Measurements from ENCODE around the gene DLX1.

DLX1 gene

DNA sequence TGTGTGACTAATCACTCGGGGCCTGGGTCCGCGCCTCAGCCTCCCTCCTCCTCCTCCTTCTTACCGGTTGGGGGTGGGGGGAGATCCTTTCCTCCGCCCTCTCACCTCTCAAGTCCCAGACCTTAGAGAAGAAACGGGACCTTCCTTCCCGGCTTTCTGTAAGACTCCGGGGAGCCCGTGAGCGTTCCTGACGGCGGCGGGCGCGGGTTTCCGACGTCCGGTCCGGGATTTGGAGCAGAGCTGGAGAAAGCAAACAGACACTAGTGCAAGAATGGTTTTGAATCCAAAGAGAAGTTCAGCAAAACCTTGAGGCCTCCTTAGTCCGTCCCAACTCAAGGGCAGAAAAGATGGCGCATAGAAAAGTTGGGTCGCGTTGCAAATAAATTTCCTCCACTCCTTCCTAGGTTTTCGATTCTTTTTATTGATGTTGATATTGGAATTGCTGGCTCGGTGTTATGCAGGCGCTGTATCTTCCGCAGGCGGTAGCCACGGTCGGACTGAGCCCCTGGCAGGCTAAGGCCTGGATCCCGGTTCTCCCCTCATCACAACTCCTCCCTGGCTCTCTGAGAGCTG is 2.0 kb downstream of the DLX1 start:
- no peak for DNase-seq (ENCODE audit: low read depth in 2 of 2)

DNA sequence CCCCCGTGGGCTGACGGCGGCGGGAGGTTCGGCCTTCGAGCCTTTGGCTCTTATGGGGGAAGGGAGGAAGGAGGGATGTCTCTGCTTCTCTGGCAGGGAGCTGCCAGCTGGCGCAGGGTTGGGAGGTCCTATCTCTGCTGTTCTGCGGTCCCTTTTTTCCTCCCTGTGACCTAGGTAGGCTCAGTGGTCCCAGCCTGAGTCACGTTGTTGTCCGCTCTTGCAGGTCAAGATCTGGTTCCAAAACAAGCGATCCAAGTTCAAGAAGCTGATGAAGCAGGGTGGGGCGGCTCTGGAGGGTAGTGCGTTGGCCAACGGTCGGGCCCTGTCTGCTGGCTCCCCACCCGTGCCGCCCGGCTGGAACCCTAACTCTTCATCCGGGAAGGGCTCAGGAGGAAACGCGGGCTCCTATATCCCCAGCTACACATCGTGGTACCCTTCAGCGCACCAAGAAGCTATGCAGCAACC is 2.5 kb downstream of the DLX1 start:
- DNase-seq (ENCODE audit: low read depth in 2 of 2), result no peak

DNA sequence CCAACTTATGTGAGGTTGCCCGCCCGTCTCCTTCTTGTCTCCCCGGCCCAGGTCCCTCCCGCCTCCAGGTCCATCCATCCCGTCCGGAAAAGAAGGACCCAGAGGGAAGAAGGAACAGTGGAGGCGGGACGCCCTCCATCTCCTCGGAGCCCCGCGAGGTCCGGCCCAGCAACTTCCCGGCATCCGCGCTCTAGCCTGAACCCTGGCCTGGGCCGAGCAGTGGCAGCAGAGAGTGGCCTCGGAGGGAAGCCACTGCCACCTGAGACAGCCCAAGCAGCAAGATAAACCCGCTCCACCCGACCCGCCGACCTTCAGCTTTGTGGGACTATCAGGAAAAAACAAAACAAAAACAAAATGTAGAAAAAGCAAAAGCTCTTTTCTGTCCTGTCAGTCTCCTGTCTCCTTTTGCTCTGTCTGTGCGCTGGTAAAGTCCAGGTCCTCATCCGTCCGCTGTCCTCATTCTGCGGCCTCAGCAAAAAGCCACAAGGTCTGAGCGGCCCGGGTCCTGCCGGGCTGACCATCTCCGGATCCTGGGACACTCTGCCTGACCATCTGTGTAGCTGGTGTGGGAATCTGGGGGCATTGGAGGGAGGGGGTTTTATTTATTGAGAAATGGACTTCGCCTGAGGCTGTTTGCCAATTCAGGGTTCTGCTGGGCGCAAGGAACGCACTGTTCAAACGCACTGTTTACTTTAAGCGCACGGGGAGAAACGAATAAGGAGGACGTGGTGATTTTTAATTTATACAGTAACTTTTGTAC is 3.1 kb downstream of the DLX1 start:
- no peak for DNase-seq (ENCODE audit: low read depth in 2 of 2)

DNA sequence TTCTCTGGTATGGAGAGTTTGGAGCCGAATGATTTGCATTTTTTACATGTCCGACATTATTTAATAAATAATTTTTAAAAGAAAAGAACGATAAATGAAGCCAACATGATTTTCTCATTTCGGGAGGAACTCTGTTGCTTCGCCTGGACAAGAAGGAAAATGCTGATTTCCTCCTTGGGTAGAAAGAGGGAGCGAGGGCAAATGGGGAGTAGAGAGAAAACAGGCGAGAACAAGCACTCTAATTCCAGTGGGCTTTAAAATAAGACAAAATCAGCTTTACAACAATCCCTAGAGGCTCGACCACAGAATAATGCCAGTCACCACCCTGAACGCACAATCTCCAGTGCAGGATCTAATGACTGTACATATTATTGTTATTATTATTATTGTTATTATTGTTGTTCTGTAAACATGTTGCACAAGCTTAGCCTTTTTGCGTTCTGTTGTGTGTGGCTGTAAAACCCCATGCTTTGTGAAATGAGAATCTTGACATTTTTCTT is 3.7 kb downstream of the DLX1 start:
- no peak for DNase-seq (ENCODE audit: low read depth in 2 of 2)

DNA sequence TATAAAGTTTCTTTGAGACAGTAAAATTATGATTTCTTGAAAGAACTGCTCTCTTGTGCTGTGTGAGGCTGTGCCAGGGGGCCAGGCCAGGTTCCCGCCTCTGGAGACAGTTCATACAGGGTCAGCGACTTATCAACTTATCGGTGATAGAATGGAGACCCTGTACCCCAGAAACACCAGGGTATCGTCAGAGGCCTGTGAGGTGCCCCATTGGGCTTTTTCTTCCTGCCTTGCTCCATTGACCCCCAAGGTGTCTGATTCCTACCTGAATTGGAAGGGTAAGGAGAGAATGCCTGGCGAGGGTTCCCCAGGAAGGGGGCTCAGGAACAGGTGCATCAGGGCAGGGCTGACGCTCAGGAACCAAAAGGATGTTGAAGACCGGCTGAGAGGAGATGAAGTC is 4.3 kb downstream of the DLX1 start:
- DNase-seq (ENCODE audit: low read depth in 2 of 2), result no peak

DNA sequence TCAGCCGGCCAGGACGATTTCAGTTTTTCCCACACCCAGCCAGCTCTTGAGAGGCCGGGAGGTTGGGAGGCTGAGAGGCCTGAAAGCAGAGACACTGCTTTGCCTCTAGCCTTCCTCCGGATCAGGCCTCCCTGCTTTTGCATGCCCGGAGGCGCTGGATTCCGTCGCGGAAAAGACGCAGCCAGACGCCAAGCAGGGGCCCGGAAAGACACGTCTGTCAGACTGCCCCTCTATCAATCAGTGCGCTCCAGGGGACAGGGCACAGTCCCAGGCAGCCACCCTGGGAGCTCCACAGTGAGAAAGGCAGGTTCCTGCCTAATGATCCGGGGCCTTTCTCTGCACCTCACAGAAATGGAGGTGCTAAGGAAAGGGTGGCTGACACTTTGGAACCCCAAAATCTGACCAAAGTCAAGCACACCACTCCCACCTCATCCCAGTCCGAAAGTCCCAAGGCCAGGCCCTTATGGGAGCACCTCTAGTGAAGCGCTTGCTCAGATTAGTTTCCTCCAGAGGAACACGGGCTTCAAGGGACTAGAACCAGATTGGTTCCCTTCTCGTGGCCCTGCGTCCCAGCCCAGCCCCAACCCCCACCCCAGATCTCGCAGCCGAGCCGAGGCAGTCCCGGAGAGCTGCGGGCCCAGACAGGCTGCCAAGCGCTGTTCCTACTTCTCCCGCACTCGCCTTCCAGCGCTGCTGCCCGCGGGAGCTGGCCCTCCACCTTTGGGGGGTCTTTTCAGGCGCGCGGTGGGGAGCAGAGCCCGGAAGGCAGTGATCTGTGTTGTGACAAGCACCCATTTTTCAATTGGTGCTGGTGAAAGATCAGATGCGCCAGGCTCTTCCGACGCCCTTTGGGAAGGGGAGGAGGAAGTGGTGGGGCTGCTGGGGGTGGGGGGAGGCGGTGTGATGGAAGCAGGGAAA is 5.0 kb downstream of the DLX1 start:
- DNase-seq (ENCODE audit: low read depth in 2 of 2), result no peak

DNA sequence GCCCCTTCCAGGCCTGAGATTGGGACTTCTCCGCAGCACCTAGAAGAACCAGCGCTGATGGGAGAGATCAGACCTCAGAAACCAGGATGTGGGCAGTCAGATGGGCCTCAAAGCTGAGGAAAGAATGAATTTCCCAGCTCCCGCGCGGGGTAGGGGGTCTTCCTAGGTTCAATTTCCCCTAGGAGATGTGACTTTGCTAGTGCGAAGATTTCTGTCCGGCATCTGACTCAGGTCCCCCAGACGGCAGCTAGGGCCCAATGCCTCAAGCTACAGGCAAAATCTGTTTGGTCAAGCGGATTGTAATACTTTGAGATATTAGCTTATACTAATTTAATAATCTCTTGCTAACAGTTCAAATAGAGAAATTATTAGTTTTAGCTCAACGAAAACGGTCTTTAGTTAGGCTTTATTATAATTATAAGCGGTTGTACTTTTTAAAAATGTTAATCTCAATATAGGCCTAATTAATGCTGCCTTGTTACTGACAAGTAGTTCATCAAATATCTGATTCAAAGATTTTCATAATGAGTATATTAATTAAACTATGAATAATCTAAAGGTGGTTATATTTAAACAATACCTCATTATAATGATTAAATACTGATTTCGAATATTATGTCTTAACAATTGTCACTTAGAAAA is 5.8 kb downstream of the DLX1 start:
- no peak for DNase-seq (ENCODE audit: low read depth in 2 of 2)

DNA sequence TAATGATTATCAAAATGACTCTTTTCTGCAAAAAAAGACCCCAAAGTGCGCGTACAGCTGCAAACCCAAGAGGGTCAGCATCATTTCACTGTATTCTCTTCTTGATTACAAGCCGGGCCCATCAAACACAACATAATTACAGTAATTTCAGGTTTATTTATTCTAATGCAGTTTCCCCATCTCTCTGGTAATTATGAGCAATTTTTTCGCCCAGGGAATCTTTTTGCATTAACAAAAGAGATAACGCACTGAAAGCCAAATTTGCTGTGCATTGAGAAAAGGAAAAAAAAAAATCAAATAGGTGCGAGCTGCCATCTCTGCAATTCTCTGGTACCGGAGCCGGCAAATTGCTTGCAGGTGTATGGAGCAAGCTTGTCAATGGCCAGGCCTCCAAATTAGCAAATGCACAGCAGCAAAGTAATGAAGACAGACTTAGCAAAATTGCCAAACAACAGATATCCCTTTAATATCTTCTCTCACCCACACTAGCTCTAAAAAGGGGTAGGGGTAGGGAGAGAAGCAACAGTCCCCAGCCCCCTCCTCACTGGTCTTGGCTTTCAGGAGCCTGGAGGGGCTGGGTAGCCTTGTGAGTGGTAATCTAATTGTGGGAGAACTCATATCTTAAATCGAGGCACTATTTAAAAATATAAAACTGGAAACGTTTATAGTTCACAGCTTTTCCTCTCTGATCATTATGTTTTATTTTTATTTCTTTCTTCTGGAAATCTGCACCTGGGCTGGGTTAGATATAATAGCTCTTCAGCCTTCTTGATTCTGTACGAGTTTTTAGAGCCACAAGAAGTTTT is 6.7 kb downstream of the DLX1 start:
- no peak for DNase-seq (ENCODE audit: low read depth in 2 of 2)

DNA sequence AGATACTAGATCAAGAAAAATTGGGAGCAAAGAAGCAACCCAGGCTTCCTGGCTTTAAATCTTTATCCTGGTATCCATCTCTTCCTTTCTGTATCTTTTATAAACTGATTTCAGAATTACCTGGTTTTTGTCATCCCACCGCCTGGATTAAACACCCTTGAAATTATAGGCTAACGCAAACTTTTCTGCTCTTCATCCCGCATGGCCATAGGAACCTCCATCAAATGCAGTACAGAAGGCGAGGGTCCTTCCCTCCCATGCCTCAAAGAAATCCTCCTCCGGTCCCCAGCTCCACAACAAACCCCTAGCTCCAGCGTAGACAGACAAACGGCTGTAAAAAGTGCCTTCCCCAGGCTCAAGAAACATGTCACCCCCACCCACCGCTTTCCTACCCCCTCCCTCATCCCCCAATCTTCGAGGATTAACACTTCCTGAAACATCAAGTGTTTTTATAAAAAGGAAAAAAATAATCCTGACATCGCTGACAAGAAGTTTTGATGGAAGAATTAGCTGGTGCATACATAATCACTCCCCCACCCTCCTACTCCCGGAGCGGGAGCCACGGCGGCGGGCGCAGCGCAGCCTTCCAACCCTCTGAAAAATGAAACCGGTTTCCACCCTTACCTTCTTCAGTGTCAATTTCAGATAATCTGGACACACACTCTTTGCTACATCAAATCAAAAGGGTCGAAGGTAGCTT is 7.6 kb downstream of the DLX1 start:
- no peak for DNase-seq (ENCODE audit: low read depth in 2 of 2)

DNA sequence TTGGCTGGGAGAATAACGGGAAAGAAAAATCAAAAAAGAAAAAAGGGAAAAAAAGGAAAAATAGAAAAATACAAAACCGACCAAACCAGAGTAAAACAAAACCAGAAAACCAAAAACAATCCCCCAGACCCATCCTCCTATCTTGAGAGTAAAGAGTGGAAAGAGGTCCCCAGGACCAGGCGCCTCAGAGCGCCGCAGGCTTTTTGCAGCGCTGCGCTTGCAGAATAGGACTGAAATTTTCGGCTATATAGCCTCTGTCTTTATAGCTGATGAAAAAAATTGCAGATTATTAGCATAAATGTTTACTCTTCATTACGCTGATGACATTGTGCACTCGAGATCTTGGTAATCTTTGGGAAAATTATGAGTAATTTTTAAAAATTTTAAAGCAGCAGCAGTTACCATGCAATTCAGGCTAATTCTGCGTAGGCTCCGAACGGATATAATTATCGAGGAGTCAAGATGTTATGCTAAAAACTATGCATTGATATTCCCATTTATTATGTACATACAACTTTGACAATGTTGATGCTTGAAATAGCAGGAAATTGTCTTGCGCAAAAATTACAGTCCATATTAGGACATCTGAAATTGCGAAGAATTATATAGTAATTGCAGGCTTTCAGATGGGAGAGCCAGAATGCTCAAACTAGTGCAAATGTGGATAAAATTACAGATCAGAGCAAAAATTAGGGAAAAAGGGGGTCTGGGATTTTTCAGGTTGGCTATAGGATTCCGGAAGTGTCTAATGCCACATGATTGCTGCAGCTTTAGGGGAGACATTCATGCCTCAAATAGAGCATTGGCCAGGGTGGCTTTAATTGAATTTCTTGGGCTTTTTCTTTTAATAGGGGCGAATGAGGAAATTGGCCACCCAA is 8.3 kb downstream of the DLX1 start:
- no peak for DNase-seq (ENCODE audit: low read depth in 2 of 2)

DNA sequence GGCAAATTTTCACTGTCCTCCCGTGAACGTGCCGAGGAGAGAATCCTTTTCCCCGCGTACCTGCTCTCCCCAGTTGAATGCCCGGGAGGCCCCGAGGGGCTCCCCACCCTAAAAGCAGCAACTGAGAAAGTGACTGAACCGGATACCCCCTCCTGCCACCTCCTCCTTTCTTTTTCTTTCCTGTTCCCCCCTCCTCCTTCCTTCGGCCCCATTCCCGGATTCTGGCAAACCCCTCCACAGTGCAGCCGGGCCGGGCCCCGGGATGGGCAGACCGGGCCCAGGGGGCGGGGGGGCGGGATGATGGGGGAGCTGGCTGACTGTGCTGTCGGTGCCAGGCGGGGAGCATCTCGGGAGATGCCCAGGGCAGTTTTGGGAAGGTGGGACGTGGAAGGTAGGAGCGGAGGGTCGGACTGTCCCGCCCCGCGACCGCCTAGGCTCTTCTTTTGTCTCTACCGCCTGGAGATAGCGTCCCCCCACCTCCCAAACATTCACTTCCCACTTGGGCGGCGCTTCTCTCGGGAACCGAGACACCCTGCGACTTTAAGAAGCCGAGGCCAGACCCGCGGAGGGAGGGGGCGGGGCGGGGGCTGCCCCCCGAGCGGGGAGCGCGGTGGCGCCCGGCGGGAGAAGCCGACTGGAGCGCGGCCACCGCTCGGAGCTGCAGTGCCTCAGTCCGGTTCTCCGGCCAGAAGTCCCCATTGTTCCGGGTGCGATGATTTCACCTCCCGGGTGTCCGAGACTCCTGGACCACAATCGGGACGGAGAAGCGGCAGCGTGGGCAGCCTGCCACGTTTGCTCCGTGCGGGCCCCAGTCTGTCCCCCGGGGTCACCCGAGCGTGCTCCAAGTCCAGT is 9.2 kb downstream of the DLX1 start:
- DNase-seq (ENCODE audit: low read depth in 2 of 2), result no peak

DNA sequence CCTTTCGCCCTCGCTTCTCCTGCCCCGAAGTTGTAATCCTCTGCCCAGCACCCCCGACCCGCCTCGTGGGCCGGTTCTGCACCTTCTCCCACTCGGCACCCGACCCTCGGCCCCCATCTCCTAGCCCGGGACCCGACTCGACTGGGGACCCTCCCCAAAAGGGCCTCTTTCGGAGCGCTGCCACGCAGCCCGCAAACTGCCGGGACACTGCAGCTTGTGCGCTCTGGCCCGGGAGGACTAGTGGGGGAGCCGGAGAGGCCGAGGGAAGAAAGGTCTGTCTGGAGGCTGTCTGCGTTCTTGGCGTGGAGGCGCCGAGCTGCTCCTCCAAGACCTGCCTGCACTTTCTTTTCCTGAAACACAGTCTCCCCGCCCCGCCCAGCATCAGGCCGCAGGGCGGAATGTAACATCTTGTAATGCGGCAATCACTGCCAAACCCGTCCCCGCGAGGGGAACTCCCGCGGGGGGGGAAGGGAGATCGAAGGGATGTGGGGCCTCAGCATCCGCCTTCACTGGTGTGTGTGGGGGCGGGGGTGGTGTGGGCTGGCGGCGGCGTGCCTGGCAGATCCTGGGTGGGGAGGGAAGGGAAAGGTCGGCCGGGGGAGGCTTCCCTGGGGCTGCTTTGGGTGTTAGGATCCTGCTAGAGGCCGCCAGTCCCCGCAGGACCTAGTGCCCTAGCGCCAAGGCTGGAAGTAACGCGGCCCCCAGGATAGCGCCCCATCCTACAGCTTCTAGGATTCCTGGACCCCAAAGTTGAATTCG is 10.0 kb downstream of the DLX1 start:
- DNase-seq (ENCODE audit: low read depth in 2 of 2), result peak in 1 of 2 donors; percentile 52

DNA sequence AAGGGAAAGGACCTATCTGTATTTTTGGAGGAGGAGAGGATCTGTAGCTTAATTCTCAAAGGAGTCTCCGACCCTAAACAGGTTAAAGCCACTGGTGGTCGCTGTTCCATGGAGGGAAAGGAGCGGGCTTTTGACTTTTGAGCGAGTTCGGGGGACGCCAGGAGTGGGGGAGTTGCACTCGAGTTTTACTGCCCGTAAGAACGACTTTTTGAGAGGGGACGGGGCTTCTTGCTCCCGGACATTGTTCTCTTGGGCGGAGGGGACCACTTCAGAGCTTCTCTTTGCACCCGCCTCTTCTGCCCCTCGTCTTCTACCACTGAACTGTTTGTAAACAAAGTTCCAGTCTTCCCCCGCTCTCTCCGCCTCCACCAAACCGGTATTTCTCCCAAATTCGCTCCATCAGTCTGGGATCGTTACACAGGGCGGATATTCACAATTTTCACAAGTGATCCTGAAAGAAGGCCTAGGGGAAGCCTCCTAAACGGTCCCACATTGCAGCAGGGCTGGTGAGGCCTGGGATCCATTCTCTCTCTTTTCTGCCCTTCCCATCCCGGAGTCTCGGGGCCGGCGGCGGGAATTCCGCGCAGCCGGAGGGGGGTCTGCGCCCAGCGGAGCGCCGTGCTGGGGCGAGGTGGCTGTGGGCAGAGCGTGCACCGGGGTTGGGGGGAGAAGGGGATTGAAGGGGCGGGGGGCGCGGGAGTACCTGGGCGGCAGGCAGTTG is 10.8 kb downstream of the DLX1 start:
- DNase-seq (ENCODE audit: low read depth in 2 of 2), result no peak

DNA sequence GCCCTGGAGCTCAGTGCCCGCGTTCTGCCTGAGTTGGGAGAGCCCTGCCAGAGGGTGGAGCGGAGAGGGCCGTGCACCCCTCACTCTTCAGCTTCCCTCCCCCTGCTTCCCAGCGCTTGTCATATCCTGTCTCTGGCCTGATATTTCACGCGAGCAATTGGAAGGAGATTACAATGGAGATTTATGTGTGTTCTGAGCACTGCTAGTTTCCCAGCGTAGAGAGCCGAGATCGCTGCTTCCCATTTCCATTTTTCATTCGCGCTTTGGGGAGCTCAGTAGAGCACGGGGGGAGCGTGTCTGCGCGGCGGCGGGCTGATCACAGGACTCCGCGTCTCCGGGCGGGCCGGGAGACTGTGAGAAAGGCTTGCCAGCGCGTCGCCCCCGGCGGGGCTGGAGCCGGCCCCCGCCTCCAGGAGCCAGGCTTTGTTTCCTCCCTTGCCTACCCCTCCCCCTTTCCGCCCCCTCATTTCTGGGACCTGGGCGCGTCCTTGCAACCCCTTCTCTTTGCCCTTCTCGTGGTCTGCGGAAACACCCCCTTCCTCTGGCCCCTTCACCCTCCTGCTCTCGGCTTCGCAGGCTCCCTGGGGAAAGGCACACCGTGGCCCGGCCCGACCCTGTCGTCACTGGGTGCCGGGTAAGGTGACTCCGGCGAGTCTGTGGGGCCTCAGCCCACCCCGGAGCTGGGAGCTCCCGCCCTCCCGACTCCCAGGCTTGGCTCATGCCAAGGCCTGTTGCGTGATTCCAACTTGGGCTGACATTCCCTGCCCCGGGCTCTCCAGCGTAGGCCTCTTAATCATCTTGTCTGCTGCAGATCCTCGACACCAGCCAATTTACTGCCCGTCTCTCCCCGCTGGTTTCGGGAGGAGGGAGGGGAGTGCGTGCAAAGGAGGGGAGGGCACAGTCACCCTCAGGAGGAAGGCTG is 11.6 kb downstream of the DLX1 start:
- DNase-seq (ENCODE audit: low read depth in 2 of 2), result no peak

DNA sequence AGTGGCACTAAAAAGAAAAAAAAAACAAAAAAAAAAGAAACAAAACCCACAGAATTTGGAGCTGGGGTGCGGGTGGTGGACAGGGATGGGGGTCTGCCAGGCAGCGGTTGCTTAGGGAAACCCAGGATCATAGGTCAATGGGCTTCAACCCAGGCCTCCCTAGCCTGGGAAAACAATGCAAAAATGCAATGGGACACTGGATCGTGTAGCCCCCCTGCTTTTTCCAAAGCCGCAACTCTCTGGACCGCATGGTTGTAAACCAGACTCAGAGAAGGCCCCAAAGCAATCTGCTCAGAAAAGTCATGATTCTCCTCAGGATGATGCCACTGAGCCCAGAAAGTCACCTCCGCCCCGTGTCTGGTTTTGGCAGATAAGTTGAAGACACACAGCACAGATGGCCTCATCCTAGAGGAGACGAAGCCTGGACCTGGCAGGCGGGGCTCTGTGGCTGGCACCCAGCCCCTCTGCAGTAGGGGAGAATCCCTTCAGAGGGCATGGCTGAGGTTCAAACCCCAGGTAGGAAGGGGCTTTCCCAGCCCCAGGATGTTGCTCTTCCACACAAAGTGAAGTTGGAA is 12.3 kb downstream of the DLX1 start:
- DNase-seq (ENCODE audit: low read depth in 2 of 2), result no peak

DNA sequence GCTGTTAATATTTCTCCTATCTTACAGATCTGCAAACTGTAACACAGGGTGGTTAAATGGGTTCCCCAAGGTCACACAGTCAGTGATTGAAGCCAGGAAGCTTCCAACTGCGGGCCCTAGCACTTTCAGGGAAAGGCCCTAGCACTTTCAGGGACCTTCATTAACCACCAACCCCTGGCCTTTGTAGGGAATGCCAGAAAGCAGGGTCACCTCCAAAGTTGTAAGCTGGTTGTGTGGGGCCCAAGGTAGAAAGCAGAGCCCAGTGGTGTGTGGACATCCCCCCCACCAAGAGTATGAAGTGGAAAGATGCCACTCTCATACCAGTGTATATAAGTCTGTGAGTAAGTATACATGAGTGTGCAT is 13.0 kb downstream of the DLX1 start:
- DNase-seq (ENCODE audit: low read depth in 2 of 2), result no peak
